Nephron (organoid): ENCODE results near the gene NTPCR.
A peak's percentile ranks its signal among the peaks of the same experiment; 100 is the strongest.

Experiments used
- H3K27ac Mint-ChIP-seq, 3 experiments: 2 replicates each; pipeline ENCODE4 v1.8.0; 2020; ENCODE audit warnings: mixed read lengths in 3 of 3, mild to moderate bottlenecking in 2 of 3, moderate library complexity in 1 of 3
- H3K27me3 Mint-ChIP-seq: 2 replicates; pipeline ENCODE4 v1.8.0; 2021; ENCODE audit warnings: low read depth, mild to moderate bottlenecking, moderate library complexity, mixed read lengths
- H3K36me3 Mint-ChIP-seq: 2 replicates; pipeline ENCODE4 v1.8.0; 2020; ENCODE audit warnings: low read depth, mixed read lengths
- H3K4me1 Mint-ChIP-seq: 2 replicates; pipeline ENCODE4 v1.8.0; 2020; ENCODE audit warnings: mixed read lengths
- H3K4me3 Mint-ChIP-seq, 3 experiments: 2 replicates each; pipeline ENCODE4 v1.8.0; 2020; ENCODE audit warnings: mild to moderate bottlenecking in 3 of 3, mixed read lengths in 3 of 3, moderate library complexity in 2 of 3
- H3K9me3 Mint-ChIP-seq: 2 replicates; pipeline ENCODE4 v1.8.0; 2020; ENCODE audit warnings: mixed read lengths
- CTCF ChIP-seq, 3 experiments: fragments of 200-600 bp; sonication (generic); IDR thresholded peaks; one replicate each; pipeline ENCODE4 v1.5.0; 2021; ENCODE audit warnings: antibody characterized with exemption in 3 of 3; ENCODE audit not compliant: unreplicated experiment in 3 of 3

Gene NTPCR

DNA sequence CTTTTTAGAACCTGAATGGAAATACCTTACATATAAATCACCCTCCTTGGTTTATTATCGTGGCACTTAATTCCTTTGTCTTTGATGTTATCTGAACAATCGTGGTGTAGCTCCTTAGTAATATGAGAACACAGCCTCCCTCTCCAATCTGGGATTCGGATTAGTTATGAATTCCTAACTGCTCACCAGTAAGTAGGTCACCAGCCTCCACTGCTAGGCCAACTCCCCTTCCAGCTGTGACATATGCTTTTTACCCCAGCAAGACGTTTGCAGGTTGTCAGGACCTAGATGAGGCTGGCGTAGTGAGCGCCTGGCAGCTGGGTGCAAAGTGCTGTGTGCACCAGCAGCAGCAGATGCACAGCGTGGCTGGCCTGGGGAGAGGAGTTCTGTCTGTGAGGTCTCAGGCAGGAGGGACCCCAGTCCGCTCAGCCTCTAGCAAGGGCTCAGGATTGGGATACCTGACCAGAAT, 38.2 kb downstream of the NTPCR start:
- Mint-ChIP-seq H3K9me3 (peaks cover 14% of the 10 kb centered on the region), H3K27me3 (peaks cover 10% of the 10 kb centered on the region), H3K36me3 (peaks cover 35% of the 10 kb centered on the region), H3K27ac (peak overlapping the region in 1 of 3 experiments; percentile 46), H3K4me3 (no peak overlapping the region), H3K4me1 (peaks cover 10% of the 10 kb centered on the region)
- TF ChIP-seq CTCF (IDR thresholded peaks at IDR 0.05; ENCODE audit: unreplicated experiment in 3 of 3), result no peak

- TF ChIP-seq CTCF (IDR thresholded peaks at IDR 0.05; ENCODE audit: unreplicated experiment in 3 of 3), result no peak
- Mint-ChIP-seq H3K4me3 (no peak overlapping the region), H3K27me3 (peaks cover 10% of the 10 kb centered on the region), H3K9me3 (peaks cover 21% of the 10 kb centered on the region), H3K27ac (no peak overlapping the region), H3K36me3 (peaks cover 45% of the 10 kb centered on the region), H3K4me1 (peaks cover 15% of the 10 kb centered on the region)
These were observed 40.0 kb downstream of the NTPCR start for GRCh38 chr1:232990176-232991128.

GRCh38 chr1:232991238-232991637, 40.8 kb downstream of the NTPCR start:
- peaks cover 43% of the 10 kb centered on the region for H3K36me3 Mint-ChIP-seq
- no peak overlapping the region for H3K27ac Mint-ChIP-seq

GRCh38 chr1:232992227-232992626, 41.8 kb downstream of the NTPCR start:
- no peak for TF ChIP-seq CTCF (IDR thresholded peaks at IDR 0.05; ENCODE audit: unreplicated experiment in 3 of 3)
- Mint-ChIP-seq H3K9me3 (peaks cover 21% of the 10 kb centered on the region), H3K36me3 (peaks cover 50% of the 10 kb centered on the region), H3K27me3 (peaks cover 10% of the 10 kb centered on the region), H3K4me3 (no peak overlapping the region), H3K4me1 (peaks cover 21% of the 10 kb centered on the region), H3K27ac (no peak overlapping the region)

More at GRCh38 chr1:232991238-232991637, 40.8 kb downstream of the NTPCR start:
- peaks cover 10% of the 10 kb centered on the region for H3K27me3 Mint-ChIP-seq
- H3K4me1 Mint-ChIP-seq, result peaks cover 16% of the 10 kb centered on the region
- TF ChIP-seq CTCF (IDR thresholded peaks at IDR 0.05; ENCODE audit: unreplicated experiment in 3 of 3), result no peak
- peaks cover 21% of the 10 kb centered on the region for H3K9me3 Mint-ChIP-seq
- H3K4me3 Mint-ChIP-seq, result no peak overlapping the region

GRCh38 chr1:232993555-232993954, 43.1 kb downstream of the NTPCR start:
- no peak for TF ChIP-seq CTCF (IDR thresholded peaks at IDR 0.05; ENCODE audit: unreplicated experiment in 3 of 3)
- Mint-ChIP-seq H3K27ac (no peak overlapping the region), H3K9me3 (peaks cover 23% of the 10 kb centered on the region), H3K4me3 (no peak overlapping the region), H3K27me3 (peaks cover 10% of the 10 kb centered on the region), H3K4me1 (peaks cover 17% of the 10 kb centered on the region), H3K36me3 (peaks cover 62% of the 10 kb centered on the region)
